Skeletal muscle tissue (tissue), 4 donors: ENCODE results near the gene PTPRK. TPM values are rescaled to one million over a fixed set of nuclear protein-coding genes. Genes with fewer than 3 reads are reported as not detected.

Source experiments
- H3K27ac ChIP-seq: one replicate; pipeline ENCODE4 v1.7.0; 2013; ENCODE audit warnings: mild to moderate bottlenecking, low read depth, low read length, inconsistent platforms
- H3K27me3 ChIP-seq, 3 donors: one replicate each; pipeline ENCODE4 v1.7.0; 2013; ENCODE audit warnings: low read length in 3 of 3; ENCODE audit not compliant: control insufficient read depth in 3 of 3, insufficient read depth in 3 of 3
- H3K36me3 ChIP-seq, 3 donors: one replicate each; pipeline ENCODE4 v1.7.0; 2013; ENCODE audit warnings: low read length in 3 of 3; ENCODE audit not compliant: control insufficient read depth in 3 of 3, insufficient read depth in 3 of 3
- H3K4me1 ChIP-seq, 3 donors: one replicate each; pipeline ENCODE4 v1.7.0; 2013; ENCODE audit warnings: low read length in 3 of 3, mild to moderate bottlenecking in 3 of 3; ENCODE audit not compliant: control insufficient read depth in 3 of 3, insufficient read depth in 3 of 3
- H3K4me3 ChIP-seq, 3 donors: one replicate each; pipeline ENCODE4 v1.7.0; 2013; ENCODE audit warnings: low read length in 3 of 3
- H3K9ac ChIP-seq, 3 donors: one replicate each; pipeline ENCODE4 v1.7.0; 2013; ENCODE audit warnings: low read length in 3 of 3, mild to moderate bottlenecking in 3 of 3, moderate library complexity in 2 of 3, low read depth in 1 of 3
- H3K9me3 ChIP-seq, 3 donors: one replicate each; pipeline ENCODE4 v1.7.0; 2013; ENCODE audit warnings: low read length in 3 of 3; ENCODE audit not compliant: control insufficient read depth in 3 of 3
- total RNA-seq: library from RNA; depleted of rRNA; stranded (reverse); fragments of >200 nt; gene quantifications from one replicate; pipeline ENCODE4 v1.2.3, GENCODE V29; 2014
- donor health status: Osteomylitis.

The PTPRK gene
- total RNA-seq, 1 donor from 2014 or later = 37.1 TPM

DNA sequence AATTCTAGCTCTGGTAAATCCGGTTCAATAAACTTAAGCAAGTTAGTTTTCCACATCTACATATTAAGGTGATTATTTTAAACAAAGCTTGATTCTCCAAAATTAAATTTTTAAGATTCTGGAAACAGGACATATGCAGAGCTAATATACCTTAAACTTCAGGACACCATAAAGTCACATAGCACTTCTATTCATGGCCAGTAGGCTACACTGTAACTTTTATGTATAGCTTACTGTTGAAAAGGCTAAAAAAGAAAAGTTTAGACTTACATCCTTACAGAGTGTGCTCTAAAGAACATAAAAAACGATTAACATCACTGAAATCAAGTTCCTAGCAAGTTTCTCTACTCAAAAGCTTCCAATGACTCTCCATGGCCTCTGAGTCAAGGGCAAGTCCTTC lies 224.7 kb downstream of the PTPRK start:
- Histone ChIP-seq H3K4me3 (no peak overlapping the region), H3K9me3 (no peaks in the 10 kb centered on the region)

DNA sequence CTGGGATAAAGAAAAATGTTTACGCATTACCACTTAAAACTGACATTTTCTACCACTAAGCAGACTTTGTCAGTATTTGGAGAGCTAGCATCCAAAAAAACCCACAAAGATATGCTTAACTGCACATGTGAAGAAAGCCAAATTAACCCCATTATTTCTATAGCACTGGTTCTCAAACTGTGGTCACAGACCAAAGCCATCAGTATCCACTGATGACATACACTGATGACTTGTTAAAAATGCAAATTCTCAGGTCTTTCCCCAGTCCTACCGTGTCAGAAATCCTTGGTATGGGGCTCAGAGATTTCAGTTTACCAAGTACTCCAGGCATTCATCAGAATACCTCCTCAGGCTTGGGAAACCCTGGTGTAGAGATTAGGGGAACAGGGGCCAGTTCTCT lies 230.2 kb downstream of the PTPRK start:
- Histone ChIP-seq H3K27me3 (no peaks in the 10 kb centered on the region), H3K9me3 (no peaks in the 10 kb centered on the region), H3K4me3 (no peak overlapping the region), H3K9ac (no peak overlapping the region), H3K27ac (no peak overlapping the region), H3K4me1 (no peaks in the 10 kb centered on the region), H3K36me3 (no peaks in the 10 kb centered on the region)

More for the DNA sequence above, 224.7 kb downstream of the PTPRK start:
- H3K27me3 ChIP-seq = no peaks in the 10 kb centered on the region
- H3K27ac ChIP-seq = no peak overlapping the region
- no peak overlapping the region for H3K9ac ChIP-seq
- H3K36me3 ChIP-seq = no peaks in the 10 kb centered on the region
- no peaks in the 10 kb centered on the region for H3K4me1 ChIP-seq

DNA sequence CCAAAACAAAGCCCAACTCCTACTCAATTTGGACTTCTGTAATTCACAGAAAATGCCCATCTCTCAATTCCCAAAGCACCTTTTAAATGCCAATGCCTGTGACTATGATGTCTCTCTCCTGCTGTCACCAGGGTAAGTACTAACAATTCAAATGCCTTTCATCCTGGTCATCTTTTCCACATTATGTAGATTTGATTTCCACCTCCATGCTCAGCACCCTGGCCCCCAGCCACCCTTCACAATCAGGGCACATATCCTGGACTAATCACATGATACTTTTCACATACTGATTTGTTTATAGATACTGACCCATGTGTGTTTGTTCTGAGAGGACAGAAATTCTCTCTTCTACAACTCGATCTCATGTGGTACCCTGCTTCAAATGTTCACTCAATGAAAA lies 236.3 kb downstream of the PTPRK start:
- Histone ChIP-seq H3K36me3 (no peaks in the 10 kb centered on the region), H3K4me1 (peaks cover 0 to 3% (median 0%) of the 10 kb centered on the region in 3 donors), H3K9ac (no peak overlapping the region), H3K4me3 (no peak overlapping the region), H3K9me3 (no peaks in the 10 kb centered on the region), H3K27ac (no peak overlapping the region), H3K27me3 (no peaks in the 10 kb centered on the region)

DNA sequence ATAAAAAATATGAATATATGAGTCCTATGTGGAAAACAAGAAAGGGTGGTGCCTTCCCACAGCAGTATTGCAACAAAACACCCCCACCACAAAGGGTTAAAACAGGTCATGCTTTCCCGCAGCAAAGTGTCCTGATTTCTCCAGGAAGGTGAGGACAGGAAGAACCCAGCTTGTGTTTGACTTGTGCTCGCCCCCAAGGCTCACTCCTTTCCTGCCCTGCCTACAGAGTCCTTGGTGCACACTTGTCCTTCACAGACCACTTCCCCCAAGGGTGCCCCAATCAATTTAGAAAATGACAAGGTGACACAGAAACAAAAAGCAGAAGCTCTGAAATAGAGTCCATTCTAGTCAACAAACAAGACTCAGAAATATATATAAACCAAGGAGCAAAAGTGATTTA lies 237.4 kb downstream of the PTPRK start:
- H3K36me3 ChIP-seq = no peaks in the 10 kb centered on the region
- H3K27ac ChIP-seq = no peak overlapping the region
- H3K4me1 ChIP-seq = peaks cover 0 to 3% (median 0%) of the 10 kb centered on the region in 3 donors
- no peaks in the 10 kb centered on the region for H3K9me3 ChIP-seq
- no peaks in the 10 kb centered on the region for H3K27me3 ChIP-seq
- H3K9ac ChIP-seq = no peak overlapping the region
- H3K4me3 ChIP-seq = no peak overlapping the region

DNA sequence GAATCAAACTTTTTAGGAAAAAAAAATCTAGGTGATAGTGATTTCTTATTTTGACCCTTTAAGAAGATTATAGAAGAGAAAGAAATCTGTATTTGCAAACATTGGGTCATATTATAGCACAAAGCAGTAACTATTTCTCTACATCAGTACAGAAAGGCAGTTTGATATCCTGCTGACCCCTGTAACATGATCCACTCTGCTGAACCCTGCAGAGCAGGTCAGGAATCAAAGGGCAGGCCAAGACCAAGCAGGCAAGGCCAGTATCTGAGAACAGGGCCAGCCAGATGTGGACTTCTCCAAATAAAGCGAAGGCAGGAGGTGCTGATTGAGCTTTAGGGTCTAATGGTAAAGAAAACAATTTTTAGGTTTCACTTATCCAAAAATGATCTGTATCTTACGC lies 239.4 kb downstream of the PTPRK start:
- no peaks in the 10 kb centered on the region for H3K36me3 ChIP-seq
- no peak overlapping the region for H3K9ac ChIP-seq
- no peaks in the 10 kb centered on the region for H3K9me3 ChIP-seq
- peaks cover 0 to 3% (median 0%) of the 10 kb centered on the region in 3 donors for H3K4me1 ChIP-seq
- no peaks in the 10 kb centered on the region for H3K27me3 ChIP-seq
- H3K27ac ChIP-seq = no peak overlapping the region
- H3K4me3 ChIP-seq = no peak overlapping the region

DNA sequence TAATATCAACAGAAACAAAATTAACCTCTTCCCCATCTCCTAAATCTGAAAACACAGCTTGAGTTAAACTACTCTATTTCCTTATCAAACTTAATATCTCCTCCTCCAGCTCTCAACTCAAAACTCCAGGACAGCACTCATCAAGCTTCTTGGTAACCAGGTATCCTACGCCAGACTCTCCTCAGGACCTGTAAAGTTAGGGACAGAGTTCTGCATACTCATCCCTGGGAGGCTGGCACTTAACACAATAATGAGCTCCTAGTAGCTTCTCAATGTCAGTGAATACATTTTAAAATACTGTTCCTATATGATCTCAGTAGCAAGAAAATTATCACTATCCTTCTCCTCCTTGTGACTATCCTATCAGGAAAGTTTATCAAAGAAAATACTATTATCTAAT lies 240.3 kb downstream of the PTPRK start:
- Histone ChIP-seq H3K9ac (no peak overlapping the region), H3K27me3 (no peaks in the 10 kb centered on the region), H3K4me1 (peaks cover 0 to 3% (median 0%) of the 10 kb centered on the region in 3 donors), H3K36me3 (no peaks in the 10 kb centered on the region), H3K9me3 (no peaks in the 10 kb centered on the region), H3K4me3 (no peak overlapping the region), H3K27ac (no peak overlapping the region)

DNA sequence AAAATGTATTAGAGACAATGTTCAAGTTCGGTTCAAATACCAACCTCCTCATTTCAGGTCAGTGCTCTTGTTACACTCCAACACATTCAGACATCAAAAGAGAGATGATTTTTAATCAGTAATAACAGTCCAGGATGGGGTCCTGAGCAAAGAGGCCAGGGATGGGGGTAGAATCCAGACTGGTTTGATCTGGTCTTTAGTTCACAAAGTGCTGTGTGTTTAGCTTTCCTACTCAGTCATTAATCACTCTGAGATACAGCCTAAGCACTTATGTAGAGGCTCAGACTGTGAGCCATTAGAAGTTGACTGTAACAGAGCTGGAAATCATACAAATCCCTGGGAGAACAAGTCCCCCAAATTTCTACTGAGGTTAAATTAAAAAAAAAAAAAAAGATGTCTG lies 241.6 kb downstream of the PTPRK start:
- no peak overlapping the region for H3K4me3 ChIP-seq
- H3K27me3 ChIP-seq = no peaks in the 10 kb centered on the region
- H3K9ac ChIP-seq = no peak overlapping the region
- peaks cover 0 to 3% (median 0%) of the 10 kb centered on the region in 3 donors for H3K4me1 ChIP-seq
- H3K9me3 ChIP-seq = no peaks in the 10 kb centered on the region
- no peaks in the 10 kb centered on the region for H3K36me3 ChIP-seq
- no peak overlapping the region for H3K27ac ChIP-seq

DNA sequence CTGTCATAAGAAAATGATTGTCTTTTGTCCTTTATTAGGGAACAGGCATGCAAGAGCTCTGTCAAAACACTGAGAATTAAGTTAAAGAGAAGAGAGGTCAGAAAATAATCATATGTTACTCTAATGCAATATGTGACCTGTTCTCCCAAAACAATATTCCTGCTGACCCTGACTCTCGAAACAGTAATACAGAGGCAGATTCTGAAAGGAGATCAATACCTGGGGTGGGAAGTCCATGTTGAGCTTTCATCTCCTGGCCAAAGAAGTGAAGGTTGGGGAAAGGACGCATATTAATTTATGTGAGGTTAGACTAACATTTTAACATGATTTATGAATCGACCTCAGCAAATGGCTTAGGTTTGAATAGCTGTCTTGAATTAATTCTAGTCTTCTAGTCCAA lies 243.0 kb downstream of the PTPRK start:
- no peaks in the 10 kb centered on the region for H3K36me3 ChIP-seq
- no peak overlapping the region for H3K27ac ChIP-seq
- H3K4me1 ChIP-seq = peaks cover 0 to 3% (median 0%) of the 10 kb centered on the region in 3 donors
- H3K9me3 ChIP-seq = no peaks in the 10 kb centered on the region
- no peak overlapping the region for H3K9ac ChIP-seq
- no peak overlapping the region for H3K4me3 ChIP-seq
- H3K27me3 ChIP-seq = no peaks in the 10 kb centered on the region

DNA sequence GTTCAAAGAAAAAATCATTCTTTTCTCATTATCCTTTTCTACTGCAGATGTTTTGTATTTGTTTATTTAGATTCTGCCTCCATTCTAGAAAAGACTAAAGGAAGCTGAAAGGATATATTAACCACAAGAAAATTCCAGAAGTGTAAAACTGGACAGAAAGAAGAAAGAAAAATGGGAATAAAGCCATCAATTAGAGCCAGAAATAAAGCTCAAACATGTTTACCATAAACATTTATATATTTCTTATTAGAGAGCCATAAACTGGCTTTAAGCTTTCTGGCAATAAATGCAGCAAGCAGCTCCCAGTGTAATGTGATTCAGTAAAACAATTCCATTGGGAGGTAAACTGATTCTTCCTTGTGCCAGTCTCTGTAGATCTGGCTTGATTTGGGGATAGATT lies 244.1 kb downstream of the PTPRK start:
- Histone ChIP-seq H3K9ac (no peak overlapping the region), H3K27me3 (no peaks in the 10 kb centered on the region), H3K27ac (no peak overlapping the region), H3K9me3 (no peaks in the 10 kb centered on the region), H3K4me3 (no peak overlapping the region), H3K4me1 (peaks cover under 1 to 3% (median under 1%) of the 10 kb centered on the region in 3 donors), H3K36me3 (no peaks in the 10 kb centered on the region)

DNA sequence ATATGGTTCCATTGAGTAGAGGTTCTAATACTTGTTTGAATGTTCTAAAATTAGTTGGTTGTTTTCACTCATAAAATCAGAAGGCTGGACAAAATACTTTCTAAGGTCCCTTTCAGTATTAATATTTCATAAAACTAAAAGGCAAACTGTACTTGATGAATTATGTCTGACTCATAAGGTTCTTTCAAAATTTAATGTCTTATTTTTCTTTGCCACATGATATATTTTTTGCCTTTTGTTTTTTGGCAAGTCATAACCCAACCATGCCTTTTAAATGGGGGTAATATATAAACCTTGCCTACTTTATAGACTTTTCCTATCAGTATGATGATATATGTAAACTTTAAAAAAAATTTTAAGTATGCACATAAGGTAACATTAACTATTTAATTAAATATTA lies 244.7 kb downstream of the PTPRK start:
- H3K27me3 ChIP-seq = no peaks in the 10 kb centered on the region
- H3K9ac ChIP-seq = no peak overlapping the region

DNA sequence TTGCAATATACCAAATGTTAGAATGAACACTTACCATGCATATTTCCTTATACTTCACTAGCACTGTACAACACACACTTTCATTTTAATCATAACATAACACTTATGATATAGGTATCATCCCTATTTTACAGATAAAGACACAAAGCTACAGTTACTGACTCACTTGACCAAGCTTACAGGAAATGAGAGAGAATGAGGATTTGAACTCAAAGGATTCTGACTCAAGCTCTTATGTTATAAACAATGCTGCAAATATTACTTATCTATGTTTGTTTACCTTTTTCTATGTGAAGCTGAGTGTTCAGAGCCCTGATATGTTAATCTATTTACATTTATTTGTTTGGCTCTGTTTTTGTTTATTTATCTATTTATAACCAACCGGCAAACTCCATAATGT lies 245.4 kb downstream of the PTPRK start:
- H3K36me3 ChIP-seq = no peaks in the 10 kb centered on the region
- H3K9ac ChIP-seq = no peak overlapping the region
- H3K27me3 ChIP-seq = no peaks in the 10 kb centered on the region
- H3K9me3 ChIP-seq = no peaks in the 10 kb centered on the region
- H3K27ac ChIP-seq = no peak overlapping the region
- H3K4me1 ChIP-seq = peaks cover 3 to 5% (median 4%) of the 10 kb centered on the region in 3 donors
- H3K4me3 ChIP-seq = no peak overlapping the region

More for the DNA sequence above, 244.7 kb downstream of the PTPRK start:
- H3K36me3 ChIP-seq = no peaks in the 10 kb centered on the region
- no peaks in the 10 kb centered on the region for H3K9me3 ChIP-seq
- peaks cover 3 to 5% (median 4%) of the 10 kb centered on the region in 3 donors for H3K4me1 ChIP-seq
- H3K27ac ChIP-seq = no peak overlapping the region
- no peak overlapping the region for H3K4me3 ChIP-seq
